ENCODE results near the gene AGBL1.

AGBL1 gene

GRCh38 chr15:86591994-86592735, 512.5 kb downstream of the AGBL1 start:
- DNase-seq (ENCODE audit: low read depth), result no peak

GRCh38 chr15:86595741-86596140, 516.1 kb downstream of the AGBL1 start:
- no peak for DNase-seq (ENCODE audit: low read depth)

GRCh38 chr15:86603466-86603865, 523.8 kb downstream of the AGBL1 start:
- DNase-seq (ENCODE audit: low read depth), result no peak

- no peak for DNase-seq (ENCODE audit: low read depth)
Measured at GRCh38 chr15:86608461-86609205, 529.0 kb downstream of the AGBL1 start.

GRCh38 chr15:86609275-86609674, 529.6 kb downstream of the AGBL1 start:
- DNase-seq (ENCODE audit: low read depth), result no peak

GRCh38 chr15:86610038-86610437, 530.4 kb downstream of the AGBL1 start:
- no peak for DNase-seq (ENCODE audit: low read depth)

GRCh38 chr15:86611417-86612040, 531.9 kb downstream of the AGBL1 start:
- DNase-seq (ENCODE audit: low read depth), result no peak

- no peak for DNase-seq (ENCODE audit: low read depth)
Measured at GRCh38 chr15:86615411-86615810, 535.7 kb downstream of the AGBL1 start.

GRCh38 chr15:86615816-86616215, 536.1 kb downstream of the AGBL1 start:
- no peak for DNase-seq (ENCODE audit: low read depth)

- DNase-seq (ENCODE audit: low read depth), result no peak
Measured at GRCh38 chr15:86616771-86617170, 537.1 kb downstream of the AGBL1 start.

GRCh38 chr15:86620157-86620556, 540.5 kb downstream of the AGBL1 start:
- no peak for DNase-seq (ENCODE audit: low read depth)

- DNase-seq (ENCODE audit: low read depth), result no peak
Measured at GRCh38 chr15:86620641-86621349, 541.1 kb downstream of the AGBL1 start.

GRCh38 chr15:86623236-86623635, 543.6 kb downstream of the AGBL1 start:
- no peak for DNase-seq (ENCODE audit: low read depth)

GRCh38 chr15:86624261-86625036, 544.8 kb downstream of the AGBL1 start:
- DNase-seq (ENCODE audit: low read depth), result peak; percentile 96

GRCh38 chr15:86629409-86630356, 550.0 kb downstream of the AGBL1 start:
- DNase-seq (ENCODE audit: low read depth), result no peak

- no peak for DNase-seq (ENCODE audit: low read depth)
Measured at GRCh38 chr15:86630946-86631345, 551.3 kb downstream of the AGBL1 start.

- DNase-seq (ENCODE audit: low read depth), result no peak
Measured at GRCh38 chr15:86634146-86634545, 554.5 kb downstream of the AGBL1 start.

GRCh38 chr15:86634992-86635638, 555.4 kb downstream of the AGBL1 start:
- no peak for DNase-seq (ENCODE audit: low read depth)

- no peak for DNase-seq (ENCODE audit: low read depth)
Measured at GRCh38 chr15:86644339-86644738, 564.7 kb downstream of the AGBL1 start.

- DNase-seq (ENCODE audit: low read depth), result no peak
Measured at GRCh38 chr15:86645925-86646500, 566.3 kb downstream of the AGBL1 start.
